GM12892 (cell line): ENCODE measurements around the gene MRPS35.

ENCODE experiments used
- POLR2A ChIP-seq: IDR thresholded peaks from 2 replicates; pipeline ENCODE4 v1.6.1; 2011; ENCODE audit warnings: low read depth, low read length, control low read depth
- POLR2AphosphoS5 ChIP-seq: IDR thresholded peaks from 2 replicates; pipeline ENCODE4 v1.6.1; 2011; ENCODE audit warnings: low read depth, low read length, control low read depth
- TAF1 ChIP-seq: IDR thresholded peaks from 2 replicates; pipeline ENCODE4 v1.6.1; 2011; ENCODE audit warnings: low read depth, mild to moderate bottlenecking, control low read depth, low read length, borderline replicate concordance

GRCh38 chr12:27709932-27710591 is 570 bp upstream of the MRPS35 start:
- TF ChIP-seq POLR2A (no peak), POLR2AphosphoS5 (no peak), TAF1 (no peak)
